Activated CD4-positive, CD25-positive, alpha-beta regulatory T cell treated with anti-CD3 and anti-CD28 coated beads, Interleukin-2, amount 50 U/mL, for 24 hours (primary cell): ENCODE results near the gene SNAPC4.
"Not testable (repeated sequence)": the region's sequence is repeated elsewhere in the genome, so short reads cannot be mapped to it uniquely, and the experiment has no call there.

ENCODE experiments used
- ATAC-seq, 2 donors: fragments of 150-1000 bp; cut with Tn5 transposase; one replicate each; pipeline ENCODE4 v1.10.0; 2021; ENCODE audit warnings: mild to moderate bottlenecking in 1 of 2, moderate library complexity in 1 of 2

Gene SNAPC4

GRCh38 chr9:136431782-136432350 lies 31.9 kb upstream of the SNAPC4 start:
- ATAC-seq = no peak

GRCh38 chr9:136430588-136431234 lies 30.7 kb upstream of the SNAPC4 start:
- ATAC-seq = no peak

- ATAC-seq = no peak
These were observed 29.9 kb upstream of the SNAPC4 start for GRCh38 chr9:136429683-136430491.

GRCh38 chr9:136429075-136429628 lies 29.2 kb upstream of the SNAPC4 start:
- no peak for ATAC-seq

- ATAC-seq = no peak
These were observed 26.8 kb upstream of the SNAPC4 start for GRCh38 chr9:136426787-136427186.

GRCh38 chr9:136425367-136425766 lies 25.4 kb upstream of the SNAPC4 start:
- not testable (repeated sequence) for ATAC-seq

GRCh38 chr9:136424750-136425362 lies 24.9 kb upstream of the SNAPC4 start:
- no peak for ATAC-seq

- ATAC-seq = no peak
These were observed 23.6 kb upstream of the SNAPC4 start for GRCh38 chr9:136423432-136424146.

GRCh38 chr9:136422876-136423275 lies 22.9 kb upstream of the SNAPC4 start:
- ATAC-seq = no peak

- no peak for ATAC-seq
These were observed 21.8 kb upstream of the SNAPC4 start for GRCh38 chr9:136421791-136422190.

- no peak for ATAC-seq
These were observed 19.1 kb upstream of the SNAPC4 start for GRCh38 chr9:136419092-136419420.

- no peak for ATAC-seq
These were observed 18.5 kb upstream of the SNAPC4 start for GRCh38 chr9:136418182-136419091.

GRCh38 chr9:136416914-136417313 lies 16.9 kb upstream of the SNAPC4 start:
- no peak for ATAC-seq

- ATAC-seq = no peak
These were observed 16.5 kb upstream of the SNAPC4 start for GRCh38 chr9:136416427-136416826.

- no peak for ATAC-seq
These were observed 13.0 kb upstream of the SNAPC4 start for GRCh38 chr9:136412962-136413361.

- ATAC-seq = no peak
These were observed 11.4 kb upstream of the SNAPC4 start for GRCh38 chr9:136411378-136411777.

GRCh38 chr9:136410500-136411287 lies 10.7 kb upstream of the SNAPC4 start, which contains the start of the genes ENTR1 and PMPCA:
Gene ENTR1 (minus strand): TSS chr9:136410614. CDS start chr9:136410397, 217 bp downstream.
Gene PMPCA (plus strand): TSS chr9:136410658. CDS start chr9:136410669, 11 bp downstream.
- ATAC-seq = peak; percentile 85 to 89

- peak; percentile 39 to 42 for ATAC-seq
These were observed 9.8 kb upstream of the SNAPC4 start for GRCh38 chr9:136409557-136410455.

- no peak for ATAC-seq
These were observed 7.9 kb upstream of the SNAPC4 start for GRCh38 chr9:136407911-136408310.
